GM12864 (cell line): ENCODE results near the gene WWOX.
"Not testable (repeated sequence)": the region's sequence is repeated elsewhere in the genome, so short reads cannot be mapped to it uniquely, and the experiment has no call there.

Experiments
- DNase-seq: peaks from one replicate; pipeline ENCODE4 v3.0.0-alpha.2; 2011; ENCODE audit warnings: low read depth
- H3K4me3 ChIP-seq: 2 replicates; pipeline ENCODE4 v1.5.1; 2011; ENCODE audit warnings: mild to moderate bottlenecking, low read depth, low read length, control low read depth
- CTCF ChIP-seq: IDR thresholded peaks from 2 replicates; pipeline ENCODE4 v1.5.1; 2011; ENCODE audit warnings: low read depth, mild to moderate bottlenecking, moderate library complexity, low read length, control low read depth, inconsistent platforms; ENCODE audit errors: missing control alignments

Gene WWOX

GRCh38 chr16:78689028-78689427 lies 589.6 kb downstream of the WWOX start:
- DNase-seq, result no peak
- no peak overlapping the region for H3K4me3 ChIP-seq
- TF ChIP-seq CTCF, result no peak

- DNase-seq, result no peak
- TF ChIP-seq CTCF, result no peak
- H3K4me3 ChIP-seq, result no peak overlapping the region
Observed at GRCh38 chr16:78689536-78689935, 590.1 kb downstream of the WWOX start.

GRCh38 chr16:78690510-78690909 lies 591.1 kb downstream of the WWOX start:
- no peak for DNase-seq
- H3K4me3 ChIP-seq, result no peak overlapping the region
- TF ChIP-seq CTCF, result no peak

- H3K4me3 ChIP-seq, DNase-seq: not testable (repeated sequence)
Observed at GRCh38 chr16:78691746-78692145, 592.3 kb downstream of the WWOX start.

GRCh38 chr16:78693496-78693895 lies 594.0 kb downstream of the WWOX start:
- no peak for DNase-seq
- TF ChIP-seq CTCF, result no peak
- H3K4me3 ChIP-seq, result no peak overlapping the region

- no peak overlapping the region for H3K4me3 ChIP-seq
- no peak for DNase-seq
- no peak for TF ChIP-seq CTCF
Observed at GRCh38 chr16:78694414-78694813, 595.0 kb downstream of the WWOX start.

- TF ChIP-seq CTCF, result no peak
- DNase-seq, result no peak
- no peak overlapping the region for H3K4me3 ChIP-seq
Observed at GRCh38 chr16:78695391-78695790, 595.9 kb downstream of the WWOX start.

- no peak for DNase-seq
- H3K4me3 ChIP-seq, result no peak overlapping the region
- no peak for TF ChIP-seq CTCF
Observed at GRCh38 chr16:78696797-78697196, 597.3 kb downstream of the WWOX start.
